Measurements from ENCODE around the gene OXGR1. TPM values are rescaled to one million over a fixed set of nuclear protein-coding genes. Genes with fewer than 3 reads are reported as not detected.

OXGR1 gene
- total RNA-seq, 1 experiment from 2014 or later: not detected

DNA sequence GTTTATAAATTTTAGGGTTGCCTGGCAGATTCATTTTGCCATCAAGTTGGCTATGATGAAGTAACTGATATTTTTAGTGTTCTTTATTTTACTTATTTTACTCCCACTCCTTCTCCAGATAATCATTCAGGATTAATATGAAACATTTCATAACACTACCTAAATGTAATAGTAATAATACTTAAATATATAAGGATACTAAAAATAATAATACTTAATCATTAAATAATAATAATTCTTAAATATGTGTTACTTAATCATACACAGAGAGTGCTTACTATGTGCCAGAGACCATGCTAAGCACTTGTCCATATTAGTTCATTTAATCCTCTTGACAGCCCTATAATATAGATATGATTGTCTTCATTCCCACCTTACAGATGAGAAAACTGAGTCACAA is 23.0 kb upstream of the OXGR1 start:
- Histone ChIP-seq H3K4me1 (ENCODE audit: control insufficient read depth, insufficient read depth, low read length) (peaks cover 8% of the 10 kb centered on the region), H3K36me3 (ENCODE audit: control insufficient read depth, insufficient read depth, low read length) (no peaks in the 10 kb centered on the region), H3K27ac (ENCODE audit: low read length) (peak overlapping the region; percentile 23; the same call in 1 of the 2 replicates), H3K4me3 (ENCODE audit: low read depth in 2 of 2, low read length in 2 of 2) (no peak overlapping the region), H3K27me3 (ENCODE audit: control insufficient read depth, insufficient read depth, low read length) (no peaks in the 10 kb centered on the region), H3K9me3 (ENCODE audit: control insufficient read depth, insufficient read depth, low read depth, low read length) (no peaks in the 10 kb centered on the region)
- DNase-seq (ENCODE audit: low read depth, low spot score): no peak
- ChIA-PET CTCF (interaction anchor here (0.7 to 0.8 kb wide), 2 partner anchors 582 to 749 kb away, joined by 3 to 6 read pairs; no protein-coding TSS in a partner anchor), POLR2A (no interaction called here)
- TF ChIP-seq SIN3A (IDR thresholded peaks at IDR 0.05; ENCODE audit: borderline replicate concordance, insufficient read depth, low read depth, low read length) (no peak), POLR2AphosphoS5 (IDR thresholded peaks at IDR 0.05; ENCODE audit: low read depth, low read length) (no peak), TCF7L2 (IDR thresholded peaks at IDR 0.05; ENCODE audit: low read depth, low read length) (no peak)
- TF ChIP-seq, protein P1, sequence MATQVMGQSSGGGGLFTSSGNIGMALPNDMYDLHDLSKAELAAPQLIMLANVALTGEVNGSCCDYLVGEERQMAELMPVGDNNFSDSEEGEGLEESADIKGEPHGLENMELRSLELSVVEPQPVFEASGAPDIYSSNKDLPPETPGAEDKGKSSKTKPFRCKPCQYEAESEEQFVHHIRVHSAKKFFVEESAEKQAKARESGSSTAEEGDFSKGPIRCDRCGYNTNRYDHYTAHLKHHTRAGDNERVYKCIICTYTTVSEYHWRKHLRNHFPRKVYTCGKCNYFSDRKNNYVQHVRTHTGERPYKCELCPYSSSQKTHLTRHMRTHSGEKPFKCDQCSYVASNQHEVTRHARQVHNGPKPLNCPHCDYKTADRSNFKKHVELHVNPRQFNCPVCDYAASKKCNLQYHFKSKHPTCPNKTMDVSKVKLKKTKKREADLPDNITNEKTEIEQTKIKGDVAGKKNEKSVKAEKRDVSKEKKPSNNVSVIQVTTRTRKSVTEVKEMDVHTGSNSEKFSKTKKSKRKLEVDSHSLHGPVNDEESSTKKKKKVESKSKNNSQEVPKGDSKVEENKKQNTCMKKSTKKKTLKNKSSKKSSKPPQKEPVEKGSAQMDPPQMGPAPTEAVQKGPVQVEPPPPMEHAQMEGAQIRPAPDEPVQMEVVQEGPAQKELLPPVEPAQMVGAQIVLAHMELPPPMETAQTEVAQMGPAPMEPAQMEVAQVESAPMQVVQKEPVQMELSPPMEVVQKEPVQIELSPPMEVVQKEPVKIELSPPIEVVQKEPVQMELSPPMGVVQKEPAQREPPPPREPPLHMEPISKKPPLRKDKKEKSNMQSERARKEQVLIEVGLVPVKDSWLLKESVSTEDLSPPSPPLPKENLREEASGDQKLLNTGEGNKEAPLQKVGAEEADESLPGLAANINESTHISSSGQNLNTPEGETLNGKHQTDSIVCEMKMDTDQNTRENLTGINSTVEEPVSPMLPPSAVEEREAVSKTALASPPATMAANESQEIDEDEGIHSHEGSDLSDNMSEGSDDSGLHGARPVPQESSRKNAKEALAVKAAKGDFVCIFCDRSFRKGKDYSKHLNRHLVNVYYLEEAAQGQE (IDR thresholded peaks at IDR 0.05; ENCODE audit: insufficient read depth in 1 of 2, low read depth in 2 of 2, low read length in 1 of 2): no peak
- TF ChIP-seq, protein P2, sequence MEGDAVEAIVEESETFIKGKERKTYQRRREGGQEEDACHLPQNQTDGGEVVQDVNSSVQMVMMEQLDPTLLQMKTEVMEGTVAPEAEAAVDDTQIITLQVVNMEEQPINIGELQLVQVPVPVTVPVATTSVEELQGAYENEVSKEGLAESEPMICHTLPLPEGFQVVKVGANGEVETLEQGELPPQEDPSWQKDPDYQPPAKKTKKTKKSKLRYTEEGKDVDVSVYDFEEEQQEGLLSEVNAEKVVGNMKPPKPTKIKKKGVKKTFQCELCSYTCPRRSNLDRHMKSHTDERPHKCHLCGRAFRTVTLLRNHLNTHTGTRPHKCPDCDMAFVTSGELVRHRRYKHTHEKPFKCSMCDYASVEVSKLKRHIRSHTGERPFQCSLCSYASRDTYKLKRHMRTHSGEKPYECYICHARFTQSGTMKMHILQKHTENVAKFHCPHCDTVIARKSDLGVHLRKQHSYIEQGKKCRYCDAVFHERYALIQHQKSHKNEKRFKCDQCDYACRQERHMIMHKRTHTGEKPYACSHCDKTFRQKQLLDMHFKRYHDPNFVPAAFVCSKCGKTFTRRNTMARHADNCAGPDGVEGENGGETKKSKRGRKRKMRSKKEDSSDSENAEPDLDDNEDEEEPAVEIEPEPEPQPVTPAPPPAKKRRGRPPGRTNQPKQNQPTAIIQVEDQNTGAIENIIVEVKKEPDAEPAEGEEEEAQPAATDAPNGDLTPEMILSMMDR (IDR thresholded peaks at IDR 0.05): no peak
- in situ Hi-C loops (cut with HindIII; ENCODE audit: low pct_unique_long_range_greater_than_20kb, low sequenced_read_pairs): no loop called here
- no peak for ATAC-seq
- BruUV-seq (replicated peaks): no TSS peak
- intact Hi-C loops (cut with micrococcal nuclease; ENCODE audit: unreplicated experiment): loop anchor here (10.0 kb wide), 1 partner anchor 327 kb away; no protein-coding TSS in a partner anchor

DNA sequence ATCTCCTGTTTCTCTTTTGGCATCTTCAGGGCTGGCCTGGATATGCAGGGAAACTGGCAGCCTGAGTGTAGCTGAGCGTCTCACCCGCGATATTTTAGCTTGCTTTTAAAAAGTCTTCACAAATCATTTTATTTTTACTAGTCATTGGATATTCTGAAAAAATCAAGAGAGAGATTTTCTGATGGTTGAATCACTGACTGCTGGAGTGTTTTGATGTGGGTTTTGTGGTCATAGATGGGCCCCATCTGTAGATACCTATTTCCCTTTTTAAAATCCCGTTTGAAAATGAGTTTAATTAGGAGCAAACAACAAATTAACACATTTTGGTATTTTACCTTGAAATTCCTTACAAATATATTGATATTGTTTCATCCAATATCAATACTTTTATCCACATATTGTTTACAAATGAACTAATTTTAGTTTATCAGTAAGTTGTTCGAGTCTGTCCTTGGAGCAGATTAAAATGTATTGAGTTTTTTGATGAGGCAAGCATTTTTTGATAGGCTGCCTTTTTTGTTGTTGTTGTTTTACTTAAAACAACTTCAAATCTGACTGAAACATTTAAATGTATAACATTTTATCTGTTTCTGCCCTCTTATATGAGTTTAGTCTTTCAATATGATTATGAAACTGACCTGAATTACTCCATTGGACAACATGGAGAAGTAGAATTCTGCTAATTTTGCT is 21.5 kb upstream of the OXGR1 start:
- DNase-seq (ENCODE audit: low read depth, low spot score): no peak
- TF ChIP-seq POLR2AphosphoS5 (IDR thresholded peaks at IDR 0.05; ENCODE audit: low read depth, low read length) (no peak), SIN3A (IDR thresholded peaks at IDR 0.05; ENCODE audit: borderline replicate concordance, insufficient read depth, low read depth, low read length) (no peak), TCF7L2 (IDR thresholded peaks at IDR 0.05; ENCODE audit: low read depth, low read length) (no peak)
- TF ChIP-seq, protein P2 (IDR thresholded peaks at IDR 0.05): no peak
- TF ChIP-seq, protein P1 (IDR thresholded peaks at IDR 0.05; ENCODE audit: insufficient read depth in 1 of 2, low read depth in 2 of 2, low read length in 1 of 2): no peak
- Histone ChIP-seq H3K4me3 (ENCODE audit: low read depth in 2 of 2, low read length in 2 of 2) (no peak overlapping the region), H3K36me3 (ENCODE audit: control insufficient read depth, insufficient read depth, low read length) (no peaks in the 10 kb centered on the region), H3K9me3 (ENCODE audit: control insufficient read depth, insufficient read depth, low read depth, low read length) (no peaks in the 10 kb centered on the region), H3K27me3 (ENCODE audit: control insufficient read depth, insufficient read depth, low read length) (no peaks in the 10 kb centered on the region), H3K4me1 (ENCODE audit: control insufficient read depth, insufficient read depth, low read length) (peaks cover 8% of the 10 kb centered on the region), H3K27ac (ENCODE audit: low read length) (no peak overlapping the region)
- BruUV-seq (replicated peaks): no TSS peak
- POLR2A ChIA-PET: no interaction called here
- CTCF ChIA-PET: no interaction called here
- ATAC-seq: no peak
- intact Hi-C loops (cut with micrococcal nuclease; ENCODE audit: unreplicated experiment): loop anchor here (10.0 kb wide), 1 partner anchor 329 kb away; no protein-coding TSS in a partner anchor
- in situ Hi-C loops (cut with HindIII; ENCODE audit: low pct_unique_long_range_greater_than_20kb, low sequenced_read_pairs): no loop called here

Data from Panc1 (cell line).